H9 (cell line): ENCODE data around the gene ARID1B. TPM values are rescaled to one million over a fixed set of nuclear protein-coding genes. Genes with fewer than 3 reads are reported as not detected.

Experiments
- DNase-seq: peaks from one replicate; pipeline ENCODE4 v3.0.0-alpha.2; 2017
- H2AFZ ChIP-seq: one replicate; pipeline ENCODE4 v1.6.1; 2013; ENCODE audit warnings: mild to moderate bottlenecking, low read length, control low read depth, moderate library complexity
- H2AK5ac ChIP-seq: 2 replicates; pipeline ENCODE4 v1.6.1; 2013; ENCODE audit warnings: low read length, control low read depth, mixed read lengths; ENCODE audit not compliant: insufficient read length
- H2BK120ac ChIP-seq: one replicate; pipeline ENCODE4 v1.6.1; 2013; ENCODE audit warnings: low read depth, mild to moderate bottlenecking, low read length, control low read depth, inconsistent platforms; ENCODE audit not compliant: poor library complexity, severe bottlenecking
- H2BK12ac ChIP-seq: 2 replicates; pipeline ENCODE4 v1.6.1; 2013; ENCODE audit warnings: low read length, control low read depth, mixed read lengths, low read depth; ENCODE audit not compliant: insufficient read length
- H2BK15ac ChIP-seq: 2 replicates; pipeline ENCODE4 v1.6.1; 2013; ENCODE audit warnings: low read depth, low read length, control low read depth
- H2BK20ac ChIP-seq: one replicate; pipeline ENCODE4 v1.6.1; 2013; ENCODE audit warnings: low read depth, mild to moderate bottlenecking, low read length, control low read depth, inconsistent platforms; ENCODE audit not compliant: poor library complexity, severe bottlenecking
- H2BK5ac ChIP-seq: 2 replicates; pipeline ENCODE4 v1.6.1; 2013; ENCODE audit warnings: low read length, control low read depth, mixed read lengths; ENCODE audit not compliant: insufficient read length
- H3K14ac ChIP-seq: 2 replicates; pipeline ENCODE4 v1.6.1; 2013; ENCODE audit warnings: low read length, control low read depth; ENCODE audit not compliant: insufficient read depth
- H3K18ac ChIP-seq: 2 replicates; pipeline ENCODE4 v1.6.1; 2013; ENCODE audit warnings: low read depth, mild to moderate bottlenecking, mixed read lengths, low read length, control low read depth; ENCODE audit not compliant: insufficient read length
- H3K23ac ChIP-seq: 2 replicates; pipeline ENCODE4 v1.6.1; 2013; ENCODE audit warnings: low read length, control low read depth, mixed read lengths, low read depth; ENCODE audit not compliant: insufficient read length
- H3K23me2 ChIP-seq: 2 replicates; pipeline ENCODE4 v1.6.1; 2013; ENCODE audit warnings: low read depth, mild to moderate bottlenecking, mixed read lengths, low read length, control low read depth; ENCODE audit not compliant: insufficient read length, poor library complexity, severe bottlenecking
- H3K27ac ChIP-seq: 2 replicates; pipeline ENCODE4 v1.5.1; 2013; ENCODE audit warnings: low read length, control low read depth, mixed read lengths, low read depth; ENCODE audit not compliant: insufficient read length
- H3K27me3 ChIP-seq: 2 replicates; pipeline ENCODE4 v1.6.1; 2013; ENCODE audit warnings: low read length, control low read depth, inconsistent platforms; ENCODE audit not compliant: insufficient read depth
- H3K4ac ChIP-seq: 2 replicates; pipeline ENCODE4 v1.6.1; 2013; ENCODE audit warnings: low read depth, mild to moderate bottlenecking, control low read depth, inconsistent platforms, low read length, moderate library complexity
- H3K4me1 ChIP-seq: 2 replicates; pipeline ENCODE4 v1.6.1; 2013; ENCODE audit warnings: low read length, control low read depth, inconsistent platforms; ENCODE audit not compliant: insufficient read depth
- H3K4me2 ChIP-seq: 2 replicates; pipeline ENCODE4 v1.6.1; 2013; ENCODE audit warnings: low read length, control low read depth, mixed read lengths; ENCODE audit not compliant: insufficient read length, insufficient read depth
- H3K56ac ChIP-seq: 2 replicates; pipeline ENCODE4 v1.6.1; 2013; ENCODE audit warnings: low read depth, mild to moderate bottlenecking, mixed read lengths, low read length, control low read depth; ENCODE audit not compliant: insufficient read length
- H3K79me1 ChIP-seq: 2 replicates; pipeline ENCODE4 v1.6.1; 2013; ENCODE audit warnings: low read depth, mild to moderate bottlenecking, moderate library complexity, low read length, control low read depth, inconsistent platforms; ENCODE audit not compliant: insufficient read depth, poor library complexity, severe bottlenecking
- H3K79me2 ChIP-seq: 2 replicates; pipeline ENCODE4 v1.6.1; 2013; ENCODE audit warnings: low read length, control low read depth, inconsistent platforms; ENCODE audit not compliant: insufficient read depth
- H3K9ac ChIP-seq: 2 replicates; pipeline ENCODE4 v1.6.1; 2013; ENCODE audit warnings: low read length, control low read depth, mixed read lengths; ENCODE audit not compliant: insufficient read length; ENCODE audit errors: extremely low read depth
- H3K9me3 ChIP-seq: one replicate; pipeline ENCODE4 v1.6.1; 2013; ENCODE audit warnings: low read depth, low read length, inconsistent platforms; ENCODE audit not compliant: control insufficient read depth
- H3T11ph ChIP-seq: one replicate; pipeline ENCODE4 v1.6.1; 2013; ENCODE audit warnings: mild to moderate bottlenecking, low read length, control low read depth, inconsistent platforms
- H4K20me1 ChIP-seq: one replicate; pipeline ENCODE4 v1.6.1; 2013; ENCODE audit not compliant: control insufficient read depth, insufficient read length, insufficient read depth
- H4K5ac ChIP-seq: 2 replicates; pipeline ENCODE4 v1.6.1; 2013; ENCODE audit warnings: low read depth, mild to moderate bottlenecking, mixed read lengths, low read length, control low read depth; ENCODE audit not compliant: insufficient read length
- H4K8ac ChIP-seq: replicated peaks from 2 replicates; pipeline ENCODE4 v1.6.1; 2013; ENCODE audit warnings: low read length, control low read depth, mixed read lengths, low read depth; ENCODE audit not compliant: insufficient read length
- H4K91ac ChIP-seq: 2 replicates; pipeline ENCODE4 v1.6.1; 2013; ENCODE audit warnings: low read depth, mild to moderate bottlenecking, moderate library complexity, mixed read lengths, low read length, control low read depth; ENCODE audit not compliant: insufficient read length
- H3K27ac Mint-ChIP-seq, 3 experiments: 2 replicates in 2 of 3; 3 replicates in 1 of 3; pipeline ENCODE4 v1.8.0; 2020 to 2021; ENCODE audit warnings: mixed read lengths in 3 of 3, mild to moderate bottlenecking in 1 of 3, moderate library complexity in 1 of 3
- H3K27me3 Mint-ChIP-seq: 2 replicates; pipeline ENCODE4 v1.8.0; 2021; ENCODE audit warnings: low read depth, mild to moderate bottlenecking, moderate library complexity, mixed read lengths
- H3K36me3 Mint-ChIP-seq, 3 experiments: 2 replicates in 2 of 3; 3 replicates in 1 of 3; pipeline ENCODE4 v1.8.0; 2020 to 2021; ENCODE audit warnings: low read depth in 3 of 3, mixed read lengths in 3 of 3; ENCODE audit not compliant: insufficient read depth in 1 of 3
- H3K4me1 Mint-ChIP-seq, 2 experiments: 2 replicates each; pipeline ENCODE4 v1.8.0; 2020; ENCODE audit warnings: mixed read lengths in 2 of 2
- H3K4me3 Mint-ChIP-seq, 2 experiments: 2 replicates in 1 of 2; 3 replicates in 1 of 2; pipeline ENCODE4 v1.8.0; 2020 to 2021; ENCODE audit warnings: mild to moderate bottlenecking in 2 of 2, mixed read lengths in 2 of 2, moderate library complexity in 1 of 2
- H3K9me3 Mint-ChIP-seq, 2 experiments: 2 replicates in 1 of 2; 3 replicates in 1 of 2; pipeline ENCODE4 v1.8.0; 2020; ENCODE audit warnings: mild to moderate bottlenecking in 2 of 2, mixed read lengths in 2 of 2, moderate library complexity in 1 of 2
- WGBS: extraction: QIAGEN DNeasy Blood & Tissue Kit; methylation state at CpG from one replicate; pipeline ENCODE4 v1.1.7; 2013; ENCODE audit warnings: missing lambda C conversion rate, low lambda C conversion rate, mixed read lengths; ENCODE audit not compliant: insufficient read length; ENCODE audit errors: extremely low coverage; 5-methylcytosine and 5-hydroxymethylcytosine counted together
- total RNA-seq: library from RNA; stranded (reverse); gene quantifications from 2 replicates; pipeline ENCODE4 v1.2.1, GENCODE V29; 2021
- TF ChIP-seq, protein P1 (sequence below): fragments of 200-600 bp; sonication (generic); conservative IDR thresholded peaks from 3 replicates; pipeline ENCODE4 v1.8.0; 2021; ENCODE audit warnings: antibody characterized with exemption, mild to moderate bottlenecking

Gene ARID1B
- total RNA-seq, 1 experiment from 2014 or later: 88.2 TPM

DNA sequence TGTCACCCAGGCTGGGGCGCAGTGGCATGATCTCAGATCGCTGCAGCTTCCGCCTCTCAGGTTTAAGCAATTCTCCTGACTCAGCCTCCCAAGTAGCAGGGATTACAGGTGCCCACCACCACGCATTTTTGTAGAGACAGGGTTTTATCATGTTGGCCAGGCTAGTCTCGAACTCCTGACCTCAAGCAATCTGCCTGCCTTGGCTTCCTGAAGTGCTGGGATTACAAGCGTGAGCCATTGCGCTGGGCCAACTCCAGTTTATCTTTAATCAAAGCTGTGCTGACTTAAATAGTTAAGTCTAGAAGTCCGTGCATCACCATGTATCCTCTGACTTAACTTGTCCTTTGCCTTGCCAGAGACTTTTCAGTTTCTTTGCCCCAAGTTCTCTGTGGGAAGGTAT lies 321.8 kb downstream of the ARID1B start:
- Mint-ChIP-seq H3K27me3 (no peaks in the 10 kb centered on the region), H3K4me1 (peaks cover 18 to 34% of the 10 kb centered on the region in 2 experiments), H3K27ac (no peak overlapping the region), H3K4me3 (no peak overlapping the region), H3K36me3 (peaks cover 3 to 7% (median 5%) of the 10 kb centered on the region in 3 experiments; a peak in 2 of 7 replicates), H3K9me3 (no peaks in the 10 kb centered on the region)
- Histone ChIP-seq H2BK5ac (no peak overlapping the region), H3K56ac (no peak overlapping the region), H3K18ac (no peak overlapping the region), H3K9me3 (no peaks in the 10 kb centered on the region), H3K4me2 (no peak overlapping the region), H4K91ac (no peak overlapping the region), H3K79me2 (no peaks in the 10 kb centered on the region; the same call in 1 of the 2 replicates), H3K27ac (no peak overlapping the region), H2BK20ac (no peak overlapping the region), H3K27me3 (no peaks in the 10 kb centered on the region), H2AFZ (no peak overlapping the region), H4K20me1 (no peaks in the 10 kb centered on the region), H4K5ac (no peak overlapping the region), H4K8ac (no peak overlapping the region), H2BK15ac (no peak overlapping the region), H2BK12ac (no peak overlapping the region), H3K9ac (no peak overlapping the region), H3K4ac (no peak overlapping the region), H3K23ac (no peak overlapping the region), H3K79me1 (no peaks in the 10 kb centered on the region), H3K23me2 (no peaks in the 10 kb centered on the region), H2AK5ac (no peak overlapping the region), H3K14ac (no peak overlapping the region), H3T11ph (no peak overlapping the region), H2BK120ac (no peak overlapping the region), H3K4me1 (no peaks in the 10 kb centered on the region)
- DNase-seq: no peak
- no CpG with 5 or more reads among the region's 8 CpGs for WGBS
- TF ChIP-seq, protein P1, sequence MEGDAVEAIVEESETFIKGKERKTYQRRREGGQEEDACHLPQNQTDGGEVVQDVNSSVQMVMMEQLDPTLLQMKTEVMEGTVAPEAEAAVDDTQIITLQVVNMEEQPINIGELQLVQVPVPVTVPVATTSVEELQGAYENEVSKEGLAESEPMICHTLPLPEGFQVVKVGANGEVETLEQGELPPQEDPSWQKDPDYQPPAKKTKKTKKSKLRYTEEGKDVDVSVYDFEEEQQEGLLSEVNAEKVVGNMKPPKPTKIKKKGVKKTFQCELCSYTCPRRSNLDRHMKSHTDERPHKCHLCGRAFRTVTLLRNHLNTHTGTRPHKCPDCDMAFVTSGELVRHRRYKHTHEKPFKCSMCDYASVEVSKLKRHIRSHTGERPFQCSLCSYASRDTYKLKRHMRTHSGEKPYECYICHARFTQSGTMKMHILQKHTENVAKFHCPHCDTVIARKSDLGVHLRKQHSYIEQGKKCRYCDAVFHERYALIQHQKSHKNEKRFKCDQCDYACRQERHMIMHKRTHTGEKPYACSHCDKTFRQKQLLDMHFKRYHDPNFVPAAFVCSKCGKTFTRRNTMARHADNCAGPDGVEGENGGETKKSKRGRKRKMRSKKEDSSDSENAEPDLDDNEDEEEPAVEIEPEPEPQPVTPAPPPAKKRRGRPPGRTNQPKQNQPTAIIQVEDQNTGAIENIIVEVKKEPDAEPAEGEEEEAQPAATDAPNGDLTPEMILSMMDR: no peak
